Measurements from ENCODE around the gene SLC7A5.
"Not testable (repeated sequence)": the region's sequence is repeated elsewhere in the genome, so short reads cannot be mapped to it uniquely, and the experiment has no call there.

Gene SLC7A5

DNA sequence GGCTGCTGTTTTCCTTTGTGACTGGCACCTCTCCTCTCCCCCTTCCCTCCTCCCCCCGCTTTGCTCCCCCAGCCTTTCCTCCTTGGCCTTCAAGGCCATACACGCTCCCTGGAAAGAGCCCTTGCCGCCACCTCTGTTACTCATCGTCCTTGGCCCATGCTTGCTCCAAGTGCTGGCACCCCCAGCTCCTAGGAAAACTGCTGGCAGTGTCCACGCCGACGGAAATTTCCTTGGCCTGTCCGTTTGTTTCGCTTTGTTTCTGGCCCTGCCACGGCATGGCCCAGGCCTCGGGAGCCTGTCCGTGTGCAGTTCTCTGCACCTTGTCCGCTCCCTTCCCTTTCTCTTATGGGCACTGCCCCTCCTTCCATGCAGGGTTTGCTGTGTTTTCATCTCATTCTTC lies 49.0 kb upstream of the SLC7A5 start (continued):
- TF ChIP-seq, protein P1, sequence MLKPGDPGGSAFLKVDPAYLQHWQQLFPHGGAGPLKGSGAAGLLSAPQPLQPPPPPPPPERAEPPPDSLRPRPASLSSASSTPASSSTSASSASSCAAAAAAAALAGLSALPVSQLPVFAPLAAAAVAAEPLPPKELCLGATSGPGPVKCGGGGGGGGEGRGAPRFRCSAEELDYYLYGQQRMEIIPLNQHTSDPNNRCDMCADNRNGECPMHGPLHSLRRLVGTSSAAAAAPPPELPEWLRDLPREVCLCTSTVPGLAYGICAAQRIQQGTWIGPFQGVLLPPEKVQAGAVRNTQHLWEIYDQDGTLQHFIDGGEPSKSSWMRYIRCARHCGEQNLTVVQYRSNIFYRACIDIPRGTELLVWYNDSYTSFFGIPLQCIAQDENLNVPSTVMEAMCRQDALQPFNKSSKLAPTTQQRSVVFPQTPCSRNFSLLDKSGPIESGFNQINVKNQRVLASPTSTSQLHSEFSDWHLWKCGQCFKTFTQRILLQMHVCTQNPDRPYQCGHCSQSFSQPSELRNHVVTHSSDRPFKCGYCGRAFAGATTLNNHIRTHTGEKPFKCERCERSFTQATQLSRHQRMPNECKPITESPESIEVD (tag by site-specific recombination; IDR thresholded peaks at IDR 0.05), result no peak
- no peak for TF ChIP-seq ZNF48 (tag by site-specific recombination; IDR thresholded peaks at IDR 0.05)

DNA sequence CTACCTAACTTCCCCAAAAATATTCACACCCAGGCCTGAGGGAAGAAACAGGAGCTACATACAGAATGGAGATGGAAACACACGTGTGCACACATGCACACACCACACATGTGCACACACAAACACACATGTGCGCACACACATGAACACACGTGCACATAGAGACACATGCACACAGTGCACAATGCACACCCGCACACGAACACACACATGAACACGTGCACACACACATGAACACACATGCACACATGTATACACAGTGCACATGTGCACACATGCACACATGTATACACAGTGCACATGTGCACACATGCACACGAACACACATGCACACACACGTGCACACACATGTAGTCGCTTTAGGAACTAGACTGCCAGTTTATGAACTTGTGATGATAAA lies 48.2 kb upstream of the SLC7A5 start:
- TF ChIP-seq, protein P2, sequence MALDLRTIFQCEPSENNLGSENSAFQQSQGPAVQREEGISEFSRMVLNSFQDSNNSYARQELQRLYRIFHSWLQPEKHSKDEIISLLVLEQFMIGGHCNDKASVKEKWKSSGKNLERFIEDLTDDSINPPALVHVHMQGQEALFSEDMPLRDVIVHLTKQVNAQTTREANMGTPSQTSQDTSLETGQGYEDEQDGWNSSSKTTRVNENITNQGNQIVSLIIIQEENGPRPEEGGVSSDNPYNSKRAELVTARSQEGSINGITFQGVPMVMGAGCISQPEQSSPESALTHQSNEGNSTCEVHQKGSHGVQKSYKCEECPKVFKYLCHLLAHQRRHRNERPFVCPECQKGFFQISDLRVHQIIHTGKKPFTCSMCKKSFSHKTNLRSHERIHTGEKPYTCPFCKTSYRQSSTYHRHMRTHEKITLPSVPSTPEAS (tag by site-specific recombination; IDR thresholded peaks at IDR 0.05), result 0 out of 2 replicates have a peak, but pooled peaks have one; percentile 29
- TF ChIP-seq, protein P3, sequence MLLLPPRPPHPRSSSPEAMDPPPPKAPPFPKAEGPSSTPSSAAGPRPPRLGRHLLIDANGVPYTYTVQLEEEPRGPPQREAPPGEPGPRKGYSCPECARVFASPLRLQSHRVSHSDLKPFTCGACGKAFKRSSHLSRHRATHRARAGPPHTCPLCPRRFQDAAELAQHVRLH (tag by site-specific recombination; IDR thresholded peaks at IDR 0.05), result no peak
- TF ChIP-seq, protein P4, sequence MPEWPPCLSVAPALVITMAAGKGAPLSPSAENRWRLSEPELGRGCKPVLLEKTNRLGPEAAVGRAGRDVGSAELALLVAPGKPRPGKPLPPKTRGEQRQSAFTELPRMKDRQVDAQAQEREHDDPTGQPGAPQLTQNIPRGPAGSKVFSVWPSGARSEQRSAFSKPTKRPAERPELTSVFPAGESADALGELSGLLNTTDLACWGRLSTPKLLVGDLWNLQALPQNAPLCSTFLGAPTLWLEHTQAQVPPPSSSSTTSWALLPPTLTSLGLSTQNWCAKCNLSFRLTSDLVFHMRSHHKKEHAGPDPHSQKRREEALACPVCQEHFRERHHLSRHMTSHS (tag by site-specific recombination; IDR thresholded peaks at IDR 0.05), result no peak
- no peak for TF ChIP-seq ZNF341 (tag by site-specific recombination; IDR thresholded peaks at IDR 0.05; ENCODE audit: low read depth)
- no peak for TF ChIP-seq MEIS1 (CRISPR knock-in tag; IDR thresholded peaks at IDR 0.05; ENCODE audit: borderline replicate concordance)
- TF ChIP-seq, protein P5, sequence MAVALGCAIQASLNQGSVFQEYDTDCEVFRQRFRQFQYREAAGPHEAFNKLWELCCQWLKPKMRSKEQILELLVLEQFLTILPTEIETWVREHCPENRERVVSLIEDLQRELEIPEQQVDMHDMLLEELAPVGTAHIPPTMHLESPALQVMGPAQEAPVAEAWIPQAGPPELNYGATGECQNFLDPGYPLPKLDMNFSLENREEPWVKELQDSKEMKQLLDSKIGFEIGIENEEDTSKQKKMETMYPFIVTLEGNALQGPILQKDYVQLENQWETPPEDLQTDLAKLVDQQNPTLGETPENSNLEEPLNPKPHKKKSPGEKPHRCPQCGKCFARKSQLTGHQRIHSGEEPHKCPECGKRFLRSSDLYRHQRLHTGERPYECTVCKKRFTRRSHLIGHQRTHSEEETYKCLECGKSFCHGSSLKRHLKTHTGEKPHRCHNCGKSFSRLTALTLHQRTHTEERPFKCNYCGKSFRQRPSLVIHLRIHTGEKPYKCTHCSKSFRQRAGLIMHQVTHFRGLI (tag by site-specific recombination; IDR thresholded peaks at IDR 0.05), result no peak
- ChIA-PET CTCF (no interaction called here), POLR2A (no interaction called here)
- H3K27ac ChIP-seq (ENCODE audit: extremely low read depth, low read depth, low read length), result no peak overlapping the region
- H3K36me3 ChIP-seq (ENCODE audit: control insufficient read depth in 2 of 2, insufficient read depth in 1 of 2, low read length in 2 of 2), result no peaks in the 10 kb centered on the region
- no peak overlapping the region for H3K4me3 ChIP-seq (ENCODE audit: low read depth, low read length)
- no peaks in the 10 kb centered on the region for H3K9me3 ChIP-seq (ENCODE audit: control insufficient read depth, insufficient read depth, low read depth, low read length)
- no peaks in the 10 kb centered on the region for H3K4me1 ChIP-seq (ENCODE audit: control insufficient read depth, insufficient read depth, low read length)

DNA sequence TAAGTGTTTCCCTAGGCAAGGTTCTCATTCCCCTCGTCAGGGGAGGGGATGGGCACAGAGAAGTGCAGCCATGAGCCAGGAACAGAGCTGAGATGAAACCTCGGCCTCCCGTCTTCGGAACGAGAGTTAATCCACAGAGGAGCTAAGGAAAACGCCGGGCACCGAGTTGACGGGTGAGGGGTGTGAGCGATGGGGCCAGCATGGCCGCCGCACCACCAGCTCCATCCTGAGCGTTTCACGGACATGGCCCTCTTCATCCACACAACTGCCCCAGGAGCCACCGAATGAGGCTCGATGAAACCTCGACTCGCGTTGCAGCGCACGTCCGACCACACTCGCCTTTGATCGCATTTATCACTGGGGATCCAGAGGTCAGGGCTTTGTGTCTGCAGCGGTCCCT lies 45.5 kb upstream of the SLC7A5 start:
- CTCF ChIA-PET, result interaction anchor here (1.1 to 1.2 kb wide), 2 partner anchors 66 to 136 kb away, joined by 3 to 5 read pairs; no protein-coding TSS in a partner anchor

DNA sequence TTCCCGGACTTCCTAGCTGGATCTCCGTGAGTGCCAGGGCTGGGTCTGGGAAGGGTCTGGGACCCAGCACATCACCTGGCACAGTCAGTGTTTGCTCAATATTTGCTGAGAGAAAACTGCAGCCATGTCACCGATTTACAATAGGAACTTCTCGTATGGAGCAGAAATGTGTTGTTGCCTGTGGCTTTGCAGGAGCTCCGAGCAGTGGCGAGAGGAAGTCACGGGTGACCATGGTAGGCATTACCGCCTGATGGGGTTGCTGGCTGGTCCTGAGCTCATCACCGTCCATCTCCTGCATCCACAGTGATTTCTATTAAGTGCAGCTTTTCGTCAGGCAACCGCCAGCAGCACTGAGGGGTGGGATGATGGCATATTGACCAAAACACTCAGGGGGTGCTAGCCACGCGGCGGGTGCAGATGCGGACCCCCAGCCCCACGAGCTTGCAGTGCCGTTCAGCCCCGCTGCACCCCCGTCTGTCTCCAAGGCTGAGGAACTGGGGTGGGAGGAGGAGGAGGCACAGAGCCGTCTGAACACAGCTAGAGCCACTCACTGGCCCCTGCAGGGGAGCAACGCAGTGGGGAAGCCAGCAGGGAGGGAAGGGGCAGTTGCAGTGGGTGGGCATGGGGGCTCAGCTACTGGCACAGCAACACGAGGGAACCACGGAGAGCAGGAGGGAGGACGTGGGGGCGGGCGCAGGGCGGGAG lies 44.9 kb upstream of the SLC7A5 start:
- H3K4me1 ChIP-seq (ENCODE audit: control insufficient read depth, insufficient read depth, low read length); POLR2A ChIA-PET: not testable (repeated sequence)
- CTCF ChIA-PET, result interaction anchor here (1.1 to 1.2 kb wide), 2 partner anchors 65 to 135 kb away, joined by 3 to 5 read pairs; no protein-coding TSS in a partner anchor

More for the DNA sequence above, 45.5 kb upstream of the SLC7A5 start:
- no peaks in the 10 kb centered on the region for H3K9me3 ChIP-seq (ENCODE audit: control insufficient read depth, insufficient read depth, low read depth, low read length)
- H3K36me3 ChIP-seq (ENCODE audit: control insufficient read depth in 2 of 2, insufficient read depth in 1 of 2, low read length in 2 of 2), result no peaks in the 10 kb centered on the region
- POLR2A ChIA-PET, result no interaction called here
- no peak overlapping the region for H3K4me3 ChIP-seq (ENCODE audit: low read depth, low read length)
- H3K27ac ChIP-seq (ENCODE audit: extremely low read depth, low read depth, low read length), result no peak overlapping the region
- H3K4me1 ChIP-seq (ENCODE audit: control insufficient read depth, insufficient read depth, low read length), result no peaks in the 10 kb centered on the region
- TF ChIP-seq KLF8 (tag by site-specific recombination; IDR thresholded peaks at IDR 0.05) (no peak), ZFP69B (tag by site-specific recombination; IDR thresholded peaks at IDR 0.05) (no peak), ZNF677 (tag by site-specific recombination; IDR thresholded peaks at IDR 0.05) (no peak), ZNF394 (tag by site-specific recombination; IDR thresholded peaks at IDR 0.05; ENCODE audit: borderline replicate concordance) (no peak), RBAK (tag by site-specific recombination; IDR thresholded peaks at IDR 0.05) (no peak), ZNF621 (tag by site-specific recombination; IDR thresholded peaks at IDR 0.05) (no peak), ZNF169 (tag by site-specific recombination; IDR thresholded peaks at IDR 0.05) (no peak), ZNF341 (tag by site-specific recombination; IDR thresholded peaks at IDR 0.05; ENCODE audit: low read depth) (no peak), ZNF311 (tag by site-specific recombination; IDR thresholded peaks at IDR 0.05; ENCODE audit: borderline replicate concordance) (no peak), ZNF324 (tag by site-specific recombination; IDR thresholded peaks at IDR 0.05) (no peak)
- TF ChIP-seq, protein P6, sequence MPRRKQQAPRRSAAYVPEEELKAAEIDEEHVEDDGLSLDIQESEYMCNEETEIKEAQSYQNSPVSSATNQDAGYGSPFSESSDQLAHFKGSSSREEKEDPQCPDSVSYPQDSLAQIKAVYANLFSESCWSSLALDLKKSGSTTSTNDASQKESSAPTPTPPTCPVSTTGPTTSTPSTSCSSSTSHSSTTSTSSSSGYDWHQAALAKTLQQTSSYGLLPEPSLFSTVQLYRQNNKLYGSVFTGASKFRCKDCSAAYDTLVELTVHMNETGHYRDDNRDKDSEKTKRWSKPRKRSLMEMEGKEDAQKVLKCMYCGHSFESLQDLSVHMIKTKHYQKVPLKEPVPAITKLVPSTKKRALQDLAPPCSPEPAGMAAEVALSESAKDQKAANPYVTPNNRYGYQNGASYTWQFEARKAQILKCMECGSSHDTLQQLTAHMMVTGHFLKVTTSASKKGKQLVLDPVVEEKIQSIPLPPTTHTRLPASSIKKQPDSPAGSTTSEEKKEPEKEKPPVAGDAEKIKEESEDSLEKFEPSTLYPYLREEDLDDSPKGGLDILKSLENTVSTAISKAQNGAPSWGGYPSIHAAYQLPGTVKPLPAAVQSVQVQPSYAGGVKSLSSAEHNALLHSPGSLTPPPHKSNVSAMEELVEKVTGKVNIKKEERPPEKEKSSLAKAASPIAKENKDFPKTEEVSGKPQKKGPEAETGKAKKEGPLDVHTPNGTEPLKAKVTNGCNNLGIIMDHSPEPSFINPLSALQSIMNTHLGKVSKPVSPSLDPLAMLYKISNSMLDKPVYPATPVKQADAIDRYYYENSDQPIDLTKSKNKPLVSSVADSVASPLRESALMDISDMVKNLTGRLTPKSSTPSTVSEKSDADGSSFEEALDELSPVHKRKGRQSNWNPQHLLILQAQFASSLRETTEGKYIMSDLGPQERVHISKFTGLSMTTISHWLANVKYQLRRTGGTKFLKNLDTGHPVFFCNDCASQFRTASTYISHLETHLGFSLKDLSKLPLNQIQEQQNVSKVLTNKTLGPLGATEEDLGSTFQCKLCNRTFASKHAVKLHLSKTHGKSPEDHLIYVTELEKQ (tag by site-specific recombination; IDR thresholded peaks at IDR 0.05; ENCODE audit: borderline replicate concordance), result no peak

More for the DNA sequence above, 44.9 kb upstream of the SLC7A5 start:
- not testable (repeated sequence) for H3K36me3 ChIP-seq (ENCODE audit: control insufficient read depth in 2 of 2, insufficient read depth in 1 of 2, low read length in 2 of 2); H3K4me3 ChIP-seq (ENCODE audit: low read depth, low read length); H3K27ac ChIP-seq (ENCODE audit: extremely low read depth, low read depth, low read length); H3K9me3 ChIP-seq (ENCODE audit: control insufficient read depth, insufficient read depth, low read depth, low read length)
